Stimulated activated CD8-positive, alpha-beta memory T cell treated with anti-CD3 and anti-CD28 coated beads, Interleukin-12 subunit alpha, Interleukin-12 subunit beta, amount 100 ng/mL, for 1 hour (primary cell): Measurements from ENCODE around the gene IRX1.

Source experiments
- DNase-seq: peaks from one replicate; pipeline ENCODE4 v3.0.0-alpha.2; 2020; ENCODE audit warnings: low read depth

Gene IRX1

GRCh38 chr5:3595006-3595961 lies at the start of gene IRX1:
IRX1 (plus strand) TSS chr5:3595832; CDS start chr5:3596106, 274 bp downstream.
- DNase-seq = no peak

GRCh38 chr5:3546028-3546427 lies 49.6 kb upstream of the IRX1 start:
- no peak for DNase-seq

- DNase-seq = no peak
These were observed 31.5 kb upstream of the IRX1 start for GRCh38 chr5:3564116-3564515.

GRCh38 chr5:3564827-3565518 lies 30.7 kb upstream of the IRX1 start:
- no peak for DNase-seq

- no peak for DNase-seq
These were observed 10.7 kb upstream of the IRX1 start for GRCh38 chr5:3584724-3585531.

GRCh38 chr5:3590161-3590966 lies 5.3 kb upstream of the IRX1 start:
- DNase-seq = no peak

- DNase-seq = no peak
These were observed 4.4 kb upstream of the IRX1 start for GRCh38 chr5:3590967-3591900.

GRCh38 chr5:3592298-3592697 lies 3.3 kb upstream of the IRX1 start:
- DNase-seq = no peak

- no peak for DNase-seq
These were observed 1.7 kb upstream of the IRX1 start for GRCh38 chr5:3593771-3594509.

GRCh38 chr5:3594510-3595005 lies 1.1 kb upstream of the IRX1 start:
- no peak for DNase-seq

GRCh38 chr5:3596261-3596825 lies 711 bp downstream of the IRX1 start:
- DNase-seq = no peak

- DNase-seq = no peak
These were observed 1.2 kb downstream of the IRX1 start for GRCh38 chr5:3596857-3597166.

- no peak for DNase-seq
These were observed 1.8 kb downstream of the IRX1 start for GRCh38 chr5:3597167-3598007.

GRCh38 chr5:3598207-3598606 lies 2.6 kb downstream of the IRX1 start:
- no peak for DNase-seq

GRCh38 chr5:3598769-3599211 lies 3.2 kb downstream of the IRX1 start:
- DNase-seq = no peak

GRCh38 chr5:3599226-3600105 lies 3.8 kb downstream of the IRX1 start:
- DNase-seq = no peak
